ENCODE results near the gene CDC6. TPM values are rescaled to one million over a fixed set of nuclear protein-coding genes. Genes with fewer than 3 reads are reported as not detected.

CDC6 gene
- total and polyA plus RNA-seq, 7 donors: 0.27 to 2.5 (median 0.86) TPM

- peaks cover 0 to 26% of the 10 kb centered on the region in 2 donors for H3K36me3 ChIP-seq (ENCODE audit: insufficient read depth in 1 of 2, low read depth in 1 of 2)
- peak in 1 of 2 donors; percentile 59 for DNase-seq
- H3K4me1 ChIP-seq: peaks cover 80% of the 10 kb centered on the region
- H3K27me3 ChIP-seq (ENCODE audit: insufficient read depth in 3 of 3, low read length in 2 of 3): no peaks in the 10 kb centered on the region
- 40 to 49% (median 44%) methylated on average over 7 of the region's 7 CpGs for WGBS, 3 donors
- peak overlapping the region; percentile 81 for H3K4me3 ChIP-seq
- TF ChIP-seq CTCF (IDR thresholded peaks at IDR 0.05): no peak
- H3K27ac ChIP-seq: peak overlapping the region; percentile 93
- no peaks in the 10 kb centered on the region for H3K9me3 ChIP-seq
- intact Hi-C loops (cut with DNase I): no loop called here
- peak in 1 of 4 donors; percentile 8 for ATAC-seq
These were observed 56.9 kb downstream of the CDC6 start for GRCh38 chr17:40344421-40345160.

- no peaks in the 10 kb centered on the region for H3K27me3 ChIP-seq (ENCODE audit: insufficient read depth in 3 of 3, low read length in 2 of 3)
- peaks cover 77% of the 10 kb centered on the region for H3K4me1 ChIP-seq
- WGBS, 3 donors: 1 to 4% (median 2%) methylated on average over 32 to 45 of the region's 45 CpGs
- peaks cover 0 to 26% of the 10 kb centered on the region in 2 donors for H3K36me3 ChIP-seq (ENCODE audit: insufficient read depth in 1 of 2, low read depth in 1 of 2)
- intact Hi-C loops (cut with DNase I): no loop called here
- peak overlapping the region; percentile 81 for H3K4me3 ChIP-seq
- H3K9me3 ChIP-seq: no peaks in the 10 kb centered on the region
- DNase-seq (peak; percentile 74 to 83), ATAC-seq (peak in 1 of 4 donors; percentile 0)
- no peak for TF ChIP-seq CTCF (IDR thresholded peaks at IDR 0.05)
- H3K27ac ChIP-seq: peak overlapping the region; percentile 93
These were observed 57.7 kb downstream of the CDC6 start for GRCh38 chr17:40345161-40345993.

GRCh38 chr17:40345994-40346764, 58.5 kb downstream of the CDC6 start:
- H3K27ac ChIP-seq: peak overlapping the region; percentile 93
- no peaks in the 10 kb centered on the region for H3K9me3 ChIP-seq
- intact Hi-C loops (cut with DNase I): no loop called here
- WGBS, 3 donors: 25 to 28% (median 26%) methylated on average over 11 of the region's 11 CpGs
- peaks cover 70% of the 10 kb centered on the region for H3K4me1 ChIP-seq
- H3K4me3 ChIP-seq: peak overlapping the region; percentile 81
- H3K36me3 ChIP-seq (ENCODE audit: insufficient read depth in 1 of 2, low read depth in 1 of 2): peaks cover 0 to 26% of the 10 kb centered on the region in 2 donors
- DNase-seq: no peak
- ATAC-seq: no peak
- no peak for TF ChIP-seq CTCF (IDR thresholded peaks at IDR 0.05)
- no peaks in the 10 kb centered on the region for H3K27me3 ChIP-seq (ENCODE audit: insufficient read depth in 3 of 3, low read length in 2 of 3)

- H3K4me3 ChIP-seq: peak overlapping the region; percentile 42
These were observed 59.1 kb downstream of the CDC6 start for GRCh38 chr17:40346765-40347158.

More at GRCh38 chr17:40346765-40347158, 59.1 kb downstream of the CDC6 start:
- intact Hi-C loops (cut with DNase I): no loop called here
- no peaks in the 10 kb centered on the region for H3K9me3 ChIP-seq
- H3K27ac ChIP-seq: peak overlapping the region; percentile 93
- ATAC-seq (peak in 1 of 4 donors; percentile 8), DNase-seq (no peak)
- H3K27me3 ChIP-seq (ENCODE audit: insufficient read depth in 3 of 3, low read length in 2 of 3): no peaks in the 10 kb centered on the region
- H3K36me3 ChIP-seq (ENCODE audit: insufficient read depth in 1 of 2, low read depth in 1 of 2): peaks cover 0 to 32% of the 10 kb centered on the region in 2 donors
- H3K4me1 ChIP-seq: peaks cover 70% of the 10 kb centered on the region
- no peak for TF ChIP-seq CTCF (IDR thresholded peaks at IDR 0.05)
- 0 to 17% (median 0%) methylated on average over 1 of the region's 1 CpG for WGBS, 3 donors
